K562 (cell line): ENCODE data around the gene DAPK2. TPM values are rescaled to one million over a fixed set of nuclear protein-coding genes. Genes with fewer than 3 reads are reported as not detected.

Source experiments
- AFF4 ChIP-seq: sonication (generic); formaldehyde crosslinking; IDR thresholded peaks from 2 replicates; pipeline ENCODE4 v1.8.0; 2023; ENCODE audit warnings: mild to moderate bottlenecking, missing genetic modification reagents
- ARID3A ChIP-seq: IDR thresholded peaks from 2 replicates; pipeline ENCODE4 v1.6.1; 2012; ENCODE audit warnings: low read depth, low read length, improper control_type of control experiment, borderline replicate concordance
- CBX2 ChIP-seq: fragments of 200-600 bp; sonication (generic); IDR thresholded peaks from one replicate; pipeline ENCODE4 v1.6.1; 2012; ENCODE audit warnings: mild to moderate bottlenecking, low read length, inconsistent platforms; ENCODE audit not compliant: insufficient read depth, poor library complexity, severe bottlenecking
- E2F3 ChIP-seq: fragments of 250-450 bp; sonication (Bioruptor Pico); IDR thresholded peaks from 2 replicates; pipeline ENCODE4 v1.4.0; 2020; ENCODE audit warnings: mild to moderate bottlenecking
- EHMT2 ChIP-seq: fragments of 450-650 bp; IDR thresholded peaks from 2 replicates; pipeline ENCODE4 v1.6.1; 2018; ENCODE audit warnings: antibody characterized with exemption
- NR2C2 ChIP-seq, 2 experiments: fragments of 200-800 bp in 1 of 2; sonication (Bioruptor generic) in 1 of 2; sonication (generic) in 1 of 2; formaldehyde crosslinking in 1 of 2; IDR thresholded peaks; 2 replicates each; pipeline versions ENCODE4 v1.6.1 to v1.8.0; 2016 to 2022; ENCODE audit warnings: mild to moderate bottlenecking in 1 of 2, missing compliant biosample characterization in 1 of 2, missing genetic modification characterization in 1 of 2, missing genetic modification reagents in 1 of 2
- NR2F6 ChIP-seq: fragments of 450-650 bp; formaldehyde crosslinking; IDR thresholded peaks from 2 replicates; pipeline ENCODE4 v1.4.0; 2020; ENCODE audit warnings: mild to moderate bottlenecking
- PREB ChIP-seq: sonication (generic); formaldehyde crosslinking; IDR thresholded peaks from 2 replicates; pipeline ENCODE4 v1.8.1; 2023; ENCODE audit warnings: mild to moderate bottlenecking, missing genetic modification reagents
- ZFP30 ChIP-seq: fragments of 250-450 bp; sonication (Bioruptor Pico); IDR thresholded peaks from 2 replicates; pipeline ENCODE4 v1.8.0; 2022; ENCODE audit warnings: moderate library complexity, mild to moderate bottlenecking, inconsistent platforms, borderline replicate concordance
- ZNF217 ChIP-seq: sonication (generic); formaldehyde crosslinking; IDR thresholded peaks from 2 replicates; pipeline ENCODE4 v1.8.0; 2022; ENCODE audit warnings: mild to moderate bottlenecking, missing genetic modification reagents
- ZNF764 ChIP-seq: fragments of 250-450 bp; sonication (Bioruptor Pico); IDR thresholded peaks from 2 replicates; pipeline ENCODE4 v1.4.0; 2020; ENCODE audit warnings: low read depth, mild to moderate bottlenecking, moderate library complexity
- polyA plus RNA-seq, 8 experiments: library from polyadenylated mRNA; depleted of rRNA in 4 of 8; stranded (reverse) in 5 of 8; unstranded in 3 of 8; fragments of >200 nt; fragmentation: Nextera tagmentation in 2 of 8; fragmentation: Illumina TruSeq in 1 of 8; extraction: Ambion mirVana in 2 of 8; extraction: Trizol in 1 of 8; gene quantifications; 2 replicates each; pipeline versions ENCODE4 v1.2.1 to v1.2.3, GENCODE V29; 2011 to 2014; ENCODE audit warnings: inconsistent platforms in 1 of 8, missing spikeins in 1 of 8
- total RNA-seq, 7 experiments: library from RNA; depleted of rRNA in 6 of 7; stranded (reverse); fragments of >200 nt in 6 of 7; fragmentation: Illumina TruSeq in 2 of 7; extraction: Trizol in 2 of 7; gene quantifications; 2 replicates each; pipeline versions ENCODE4 v1.2.1 to v1.2.3, GENCODE V29; 2011 to 2021; ENCODE audit warnings: low replicate concordance in 1 of 7
- TF ChIP-seq, protein P1 (sequence below): sonication (generic); formaldehyde crosslinking; IDR thresholded peaks from 2 replicates; pipeline ENCODE4 v1.8.1; 2023; ENCODE audit warnings: mild to moderate bottlenecking, missing genetic modification reagents
- TF ChIP-seq, protein P2 (sequence below): sonication (generic); formaldehyde crosslinking; IDR thresholded peaks from 2 replicates; pipeline ENCODE4 v1.8.0; 2022; ENCODE audit warnings: mild to moderate bottlenecking, missing genetic modification reagents
- TF ChIP-seq, protein P3 (sequence below): fragments of 250-450 bp; sonication (Bioruptor Pico); IDR thresholded peaks from 2 replicates; pipeline ENCODE4 v1.5.0; 2020; ENCODE audit warnings: mild to moderate bottlenecking, borderline replicate concordance

The DAPK2 gene
- total and polyA plus RNA-seq, 9 of the 15 experiments (the other 6 are each of a cell fraction or from before 2014, with no cell fraction given) = 0.14 to 5.2 (median 2.2) TPM

GRCh38 chr15:63870487-63871209, 175.6 kb downstream of the DAPK2 start (continued):
- TF ChIP-seq E2F3 (no peak), AFF4 (peak; percentile 94; the same call in 1 of the 2 replicates), ZNF217 (0 out of 2 replicates have a peak, but pooled peaks have one; percentile 51), NR2C2 (CRISPR knock-in tag; IDR thresholded peaks at IDR 0.05) (peak; percentile 89), NR2C2 (tag; IDR thresholded peaks at IDR 0.05) (no peak), EHMT2 (peak; percentile 100), PREB (CRISPR knock-in tag) (no peak), ARID3A (no peak), ZFP30 (CRISPR knock-in tag) (no peak), NR2F6 (CRISPR knock-in tag) (no peak), CBX2 (no peak), ZNF764 (CRISPR knock-in tag) (no peak)
- TF ChIP-seq, protein P1, sequence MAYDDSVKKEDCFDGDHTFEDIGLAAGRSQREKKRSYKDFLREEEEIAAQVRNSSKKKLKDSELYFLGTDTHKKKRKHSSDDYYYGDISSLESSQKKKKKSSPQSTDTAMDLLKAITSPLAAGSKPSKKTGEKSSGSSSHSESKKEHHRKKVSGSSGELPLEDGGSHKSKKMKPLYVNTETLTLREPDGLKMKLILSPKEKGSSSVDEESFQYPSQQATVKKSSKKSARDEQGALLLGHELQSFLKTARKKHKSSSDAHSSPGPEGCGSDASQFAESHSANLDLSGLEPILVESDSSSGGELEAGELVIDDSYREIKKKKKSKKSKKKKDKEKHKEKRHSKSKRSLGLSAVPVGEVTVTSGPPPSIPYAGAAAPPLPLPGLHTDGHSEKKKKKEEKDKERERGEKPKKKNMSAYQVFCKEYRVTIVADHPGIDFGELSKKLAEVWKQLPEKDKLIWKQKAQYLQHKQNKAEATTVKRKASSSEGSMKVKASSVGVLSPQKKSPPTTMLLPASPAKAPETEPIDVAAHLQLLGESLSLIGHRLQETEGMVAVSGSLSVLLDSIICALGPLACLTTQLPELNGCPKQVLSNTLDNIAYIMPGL (CRISPR knock-in tag) = peak; percentile 78; the same call in 1 of the 2 replicates
- TF ChIP-seq, protein P2, sequence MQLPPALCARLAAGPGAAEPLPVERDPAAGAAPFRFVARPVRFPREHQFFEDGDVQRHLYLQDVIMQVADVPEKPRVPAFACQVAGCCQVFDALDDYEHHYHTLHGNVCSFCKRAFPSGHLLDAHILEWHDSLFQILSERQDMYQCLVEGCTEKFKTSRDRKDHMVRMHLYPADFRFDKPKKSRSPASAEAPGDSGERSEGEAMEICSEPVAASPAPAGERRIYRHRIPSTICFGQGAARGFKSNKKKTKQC (CRISPR knock-in tag) = peak; percentile 99
- TF ChIP-seq, protein P3, sequence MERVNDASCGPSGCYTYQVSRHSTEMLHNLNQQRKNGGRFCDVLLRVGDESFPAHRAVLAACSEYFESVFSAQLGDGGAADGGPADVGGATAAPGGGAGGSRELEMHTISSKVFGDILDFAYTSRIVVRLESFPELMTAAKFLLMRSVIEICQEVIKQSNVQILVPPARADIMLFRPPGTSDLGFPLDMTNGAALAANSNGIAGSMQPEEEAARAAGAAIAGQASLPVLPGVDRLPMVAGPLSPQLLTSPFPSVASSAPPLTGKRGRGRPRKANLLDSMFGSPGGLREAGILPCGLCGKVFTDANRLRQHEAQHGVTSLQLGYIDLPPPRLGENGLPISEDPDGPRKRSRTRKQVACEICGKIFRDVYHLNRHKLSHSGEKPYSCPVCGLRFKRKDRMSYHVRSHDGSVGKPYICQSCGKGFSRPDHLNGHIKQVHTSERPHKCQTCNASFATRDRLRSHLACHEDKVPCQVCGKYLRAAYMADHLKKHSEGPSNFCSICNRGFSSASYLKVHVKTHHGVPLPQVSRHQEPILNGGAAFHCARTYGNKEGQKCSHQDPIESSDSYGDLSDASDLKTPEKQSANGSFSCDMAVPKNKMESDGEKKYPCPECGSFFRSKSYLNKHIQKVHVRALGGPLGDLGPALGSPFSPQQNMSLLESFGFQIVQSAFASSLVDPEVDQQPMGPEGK (CRISPR knock-in tag) = no peak
